ENCODE data around the gene DLX5.
"Not testable (repeated sequence)": the region's sequence is repeated elsewhere in the genome, so short reads cannot be mapped to it uniquely, and the experiment has no call there.

DLX5 gene

DNA sequence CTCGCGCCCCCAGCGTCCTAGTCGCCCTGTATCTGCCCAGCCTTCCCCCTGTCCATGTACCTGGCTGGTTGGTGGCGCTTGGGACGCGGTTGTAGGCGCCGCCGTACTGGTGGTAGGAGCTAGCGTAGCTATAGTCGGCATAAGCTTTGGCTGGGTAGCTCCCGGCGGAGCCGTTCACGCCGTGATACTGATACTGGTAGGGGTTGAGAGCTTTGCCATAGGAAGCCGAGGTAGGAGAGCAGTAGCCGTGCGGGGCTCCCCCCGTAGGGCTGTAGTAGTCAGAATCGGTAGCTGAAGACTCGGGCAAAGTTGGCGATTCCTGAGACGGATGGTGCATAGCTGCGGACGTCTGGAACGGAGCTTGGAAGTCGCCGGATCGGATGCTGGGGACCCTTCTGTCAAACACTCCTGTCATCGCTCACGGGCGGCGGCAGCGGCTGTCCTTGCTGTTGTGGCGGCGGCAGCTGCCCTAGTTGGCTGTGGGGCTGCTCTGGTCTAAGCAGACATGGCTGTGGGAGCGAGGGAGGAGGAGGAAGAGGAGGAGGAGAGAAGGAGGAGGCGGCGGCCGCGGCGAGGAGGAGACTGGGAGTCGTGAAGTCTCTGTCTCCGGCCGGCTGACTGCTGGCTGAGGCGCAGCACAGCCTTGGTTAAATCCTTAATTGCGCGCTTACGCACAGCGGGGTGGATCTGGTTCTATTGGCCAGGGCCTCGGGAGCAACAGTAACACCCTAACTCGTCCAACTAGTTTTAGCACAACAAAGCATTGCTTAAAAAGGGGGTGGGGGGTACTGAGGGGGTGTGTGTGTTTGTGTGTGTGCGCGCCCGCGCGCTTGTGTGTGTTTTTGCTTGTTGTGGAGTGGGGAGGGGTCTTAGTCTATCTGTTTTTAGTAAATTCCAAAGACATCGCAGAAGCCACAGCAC is at the start of gene DLX5:
DLX5 (minus strand) TSS at position 623 of the 921 bp plus-strand sequence; CDS start at position 415, 208 bp downstream.
- peak; percentile 75 for DNase-seq (ENCODE audit: low spot score)

DNA sequence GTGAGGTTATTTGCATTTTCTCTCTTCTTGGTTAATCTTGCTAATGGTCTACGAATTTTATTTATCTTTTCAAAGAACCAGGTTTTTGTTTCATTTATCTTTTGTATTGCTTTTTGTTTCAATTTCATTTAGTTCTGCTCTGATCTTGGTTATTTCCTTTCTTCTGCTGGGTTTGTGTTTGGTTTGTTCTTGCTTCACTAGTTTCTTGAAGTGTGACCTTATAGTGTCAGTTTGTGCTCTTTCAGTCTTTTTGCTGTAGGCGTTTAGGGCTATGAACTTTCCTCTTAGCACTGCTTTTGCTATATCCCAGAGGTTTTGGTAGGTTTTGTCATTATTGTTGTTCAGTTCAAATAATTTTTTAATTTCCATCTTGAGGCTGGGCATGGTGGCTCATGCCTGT is 47.4 kb upstream of the DLX5 start:
- DNase-seq (ENCODE audit: low spot score) = not testable (repeated sequence)

DNA sequence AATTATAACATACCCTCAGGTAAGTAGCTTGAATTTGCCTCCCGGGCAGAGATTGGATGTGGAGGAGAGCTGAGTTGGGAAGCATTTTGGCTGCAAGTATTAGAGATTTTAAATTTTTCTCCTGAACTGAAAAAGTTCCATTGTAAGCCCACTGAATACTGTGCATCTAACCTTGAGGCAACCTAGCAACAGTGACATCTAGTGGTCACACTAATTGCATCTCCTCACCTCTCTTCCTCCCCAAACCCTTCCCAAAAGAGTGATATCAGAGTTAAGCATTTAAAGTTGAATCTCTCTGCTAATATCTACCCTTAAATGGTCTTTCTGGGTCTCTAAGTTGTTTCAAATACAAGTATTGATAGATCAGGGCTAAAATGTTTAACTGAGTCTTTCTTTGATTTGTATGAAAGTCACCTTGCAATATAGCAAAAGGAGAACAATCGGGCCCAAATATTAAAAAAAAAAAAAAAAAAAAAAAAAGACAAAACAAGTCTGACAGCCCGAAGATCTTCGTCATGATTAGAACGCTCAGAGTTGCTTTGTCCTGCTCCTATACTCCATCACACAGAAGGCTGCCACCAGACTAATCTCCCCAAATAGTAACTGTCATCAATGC is 40.4 kb upstream of the DLX5 start:
- peak; percentile 62 for DNase-seq (ENCODE audit: low spot score)

DNA sequence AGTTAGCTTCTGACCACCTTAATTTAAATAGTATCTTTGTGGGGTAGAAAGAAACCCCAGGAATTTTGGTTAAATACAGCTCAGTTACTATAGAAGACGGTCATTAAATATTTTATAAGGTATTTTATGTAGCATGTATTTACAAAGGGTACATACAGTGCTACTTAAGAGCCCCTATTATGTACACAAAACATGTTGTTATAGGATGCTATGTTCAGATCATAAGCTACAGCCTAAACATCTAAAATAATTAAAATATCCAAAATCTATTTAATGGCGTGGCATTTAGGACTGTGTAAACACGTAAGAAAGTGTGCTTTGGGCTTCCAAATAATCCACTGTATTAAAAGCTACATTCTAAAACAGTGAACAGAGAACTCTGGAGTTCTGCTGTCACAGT is 39.4 kb upstream of the DLX5 start:
- no peak for DNase-seq (ENCODE audit: low spot score)

DNA sequence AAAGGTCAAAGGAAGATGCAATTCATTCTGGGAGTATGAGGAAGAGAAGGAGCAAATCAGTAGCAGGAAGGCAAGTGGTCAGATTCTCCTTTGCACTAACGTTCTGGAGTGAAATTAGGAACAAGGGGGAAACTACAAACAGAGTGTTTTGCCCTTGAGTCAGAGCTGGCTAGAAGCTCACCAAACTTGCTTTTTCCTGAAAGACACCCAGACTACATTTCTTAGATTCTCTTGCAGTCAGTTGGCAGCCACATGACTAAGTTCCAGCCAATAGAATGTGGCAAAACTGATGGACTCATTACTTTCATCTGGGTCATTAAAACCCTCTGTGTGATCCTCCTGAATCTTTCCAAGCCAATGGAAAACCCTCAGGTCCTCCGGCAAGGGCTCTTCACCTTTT is 18.6 kb upstream of the DLX5 start:
- no peak for DNase-seq (ENCODE audit: low spot score)

DNA sequence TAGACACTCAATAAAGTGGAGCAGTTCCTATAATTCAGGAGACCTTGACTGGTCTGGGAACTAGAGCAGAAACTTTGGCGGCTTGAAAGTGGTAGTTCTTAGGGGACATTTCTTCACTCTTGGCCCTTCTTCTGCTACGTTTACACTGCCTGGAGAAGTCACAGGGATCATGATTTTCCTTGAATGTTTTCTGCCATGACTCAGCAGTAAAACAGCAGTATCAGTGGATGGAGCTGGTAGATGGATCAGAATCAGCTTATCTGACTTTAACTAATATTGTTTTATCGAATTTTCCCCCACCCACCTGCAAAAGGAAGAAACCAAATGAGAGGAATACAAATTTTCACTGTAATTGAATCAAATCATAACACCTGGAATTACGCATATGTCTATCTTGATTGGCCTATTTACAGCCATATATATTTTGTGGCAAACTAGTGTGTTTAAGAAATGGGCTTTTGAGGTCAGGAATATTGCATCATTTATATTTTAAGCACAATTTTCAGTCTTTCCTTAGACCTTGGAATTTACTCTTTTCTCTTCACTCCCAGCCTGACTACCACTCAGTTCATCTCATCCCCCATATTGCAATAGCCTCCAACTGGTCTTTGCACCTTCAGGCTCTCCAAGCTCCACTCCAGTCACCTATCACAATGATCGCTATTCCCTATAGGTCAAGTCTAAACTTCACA is 14.9 kb upstream of the DLX5 start:
- DNase-seq (ENCODE audit: low spot score) = no peak

DNA sequence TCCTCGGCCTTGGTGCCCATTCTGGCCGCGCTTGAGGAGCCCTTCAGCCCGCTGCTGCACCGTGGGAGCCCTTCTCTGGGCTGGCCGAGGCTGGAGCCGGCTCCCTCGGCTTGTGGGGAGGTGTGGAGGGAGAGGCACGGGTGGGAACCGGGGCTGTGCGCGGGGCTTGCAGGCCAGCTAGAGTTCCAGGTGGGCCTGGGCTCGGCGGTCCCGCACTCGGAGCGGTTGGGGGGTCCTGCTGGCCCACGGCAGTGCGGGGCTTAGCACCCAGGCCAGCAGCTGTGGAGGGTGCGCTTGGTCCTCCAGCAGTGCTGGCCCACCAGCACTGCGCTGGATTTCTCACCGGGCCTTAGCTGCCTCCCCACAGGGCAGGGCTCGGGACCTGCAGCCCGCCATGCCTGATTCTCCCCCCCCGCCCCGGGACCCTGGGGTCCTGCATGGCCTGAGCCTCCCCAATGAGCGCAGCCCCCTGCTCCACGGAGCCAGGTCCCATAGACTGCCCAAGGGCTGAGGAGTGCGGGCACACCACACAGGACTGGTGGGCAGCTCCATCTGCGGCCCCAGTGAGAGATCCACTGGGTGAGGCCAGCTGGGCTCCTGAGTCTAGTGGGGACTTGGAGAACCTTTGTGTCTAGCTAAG is 9.7 kb upstream of the DLX5 start:
- DNase-seq (ENCODE audit: low spot score) = not testable (repeated sequence)

DNA sequence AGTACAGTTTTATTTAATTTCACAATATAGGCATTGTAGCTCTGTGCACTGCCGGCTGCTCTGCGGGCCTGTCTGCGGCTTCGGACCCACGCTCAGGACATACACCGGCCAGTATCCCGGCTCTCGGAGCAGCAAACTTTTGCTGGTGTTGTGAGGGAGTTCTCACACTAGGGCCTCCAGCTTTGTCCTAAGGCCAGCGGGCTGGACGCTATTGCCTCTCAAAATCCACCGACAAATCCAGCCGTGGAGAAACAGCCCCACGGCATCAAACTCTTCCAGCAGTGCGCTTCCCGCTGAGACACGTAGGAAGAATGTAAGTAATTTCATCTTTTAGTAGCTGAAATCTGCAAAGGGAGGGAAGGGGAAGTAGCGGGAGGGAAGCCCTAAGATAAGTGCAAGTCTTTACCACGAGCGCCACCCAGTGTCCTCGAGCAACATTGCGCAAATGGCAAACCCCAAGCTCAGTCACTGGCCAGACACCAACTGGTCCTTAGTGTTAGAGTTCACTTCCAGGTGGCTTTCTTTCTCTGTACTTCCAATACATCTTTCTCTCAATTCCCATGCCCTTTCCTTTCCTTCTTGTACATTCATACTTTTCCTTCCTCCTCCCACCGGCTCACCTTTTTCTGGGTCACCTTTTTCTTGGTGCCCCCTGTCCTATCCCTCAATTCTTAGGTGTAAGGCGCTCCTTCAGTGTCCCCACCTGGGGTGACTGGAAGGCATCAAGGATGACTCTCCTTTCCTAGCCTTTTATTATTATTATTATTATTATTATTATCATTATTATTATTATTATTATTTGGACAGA is 3.0 kb upstream of the DLX5 start:
- DNase-seq (ENCODE audit: low spot score) = peak; percentile 79

DNA sequence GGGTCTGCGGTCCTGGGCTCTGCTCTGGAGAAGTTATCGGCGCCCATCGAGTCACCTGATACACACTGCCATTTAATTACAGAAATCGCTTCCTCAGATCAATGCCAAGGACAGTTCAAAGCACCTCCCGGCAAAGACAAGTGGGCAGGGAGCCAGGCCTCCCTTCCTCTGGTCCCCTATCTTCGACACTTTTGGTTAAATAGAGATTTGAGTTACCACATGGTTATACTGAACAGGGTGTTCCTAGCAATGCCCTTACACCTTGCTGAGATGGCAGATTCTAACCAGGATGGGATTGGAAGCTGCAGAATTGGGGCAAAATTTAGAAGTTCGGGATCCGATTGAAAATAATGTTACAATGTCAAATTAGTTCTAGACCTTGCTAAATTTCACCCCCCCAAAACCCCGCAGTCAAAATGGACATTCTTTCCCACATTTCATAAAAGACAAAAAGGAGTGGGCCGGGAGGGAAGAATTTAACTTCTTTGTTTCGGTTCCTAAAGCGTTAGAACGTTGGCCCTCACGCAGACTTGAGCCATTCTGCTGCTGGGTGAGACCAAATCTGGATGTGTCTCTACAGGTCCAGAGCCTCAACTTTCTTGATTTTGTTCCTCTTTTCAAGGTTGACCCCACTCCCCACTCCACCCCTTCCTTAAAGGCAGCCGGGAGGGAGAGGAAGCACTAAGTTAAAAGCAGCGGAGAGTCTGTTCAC is 2.2 kb upstream of the DLX5 start:
- no peak for DNase-seq (ENCODE audit: low spot score)

DNA sequence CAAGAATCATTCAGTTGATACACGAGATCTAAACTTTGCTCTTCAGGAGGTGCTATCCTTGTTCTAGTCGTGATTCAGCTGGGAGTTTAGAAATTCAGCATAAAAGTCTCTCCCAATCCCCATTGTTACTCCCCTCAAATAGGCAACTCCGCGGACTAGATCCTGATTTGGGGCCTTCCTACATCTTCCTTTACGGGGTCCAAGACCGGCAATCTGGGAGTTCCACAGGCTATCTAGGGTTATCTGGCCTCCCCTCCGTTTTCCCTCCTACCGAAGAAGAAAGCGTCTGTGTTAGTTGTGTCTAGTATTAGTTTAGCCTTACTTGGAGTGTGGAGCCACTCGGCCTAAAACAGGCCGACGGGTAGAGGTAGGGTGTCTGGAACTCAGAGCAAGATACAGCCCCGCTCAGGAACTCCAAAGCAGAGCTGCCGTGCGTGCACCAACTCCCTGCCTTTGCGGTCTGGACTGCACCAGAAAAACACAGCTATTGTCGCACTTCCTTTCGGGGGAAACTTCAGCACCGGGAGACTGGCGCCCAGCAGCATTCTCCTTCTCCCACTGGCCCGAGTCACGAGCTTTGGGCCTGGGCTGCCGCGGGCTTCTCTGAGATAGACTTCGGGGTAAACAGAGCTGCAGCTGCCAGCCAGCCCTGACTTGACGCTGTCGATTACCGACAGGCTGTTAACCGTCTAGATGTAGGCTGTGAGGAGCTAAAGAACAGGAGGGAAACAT is 1.5 kb upstream of the DLX5 start:
- DNase-seq (ENCODE audit: low spot score) = no peak

DNA sequence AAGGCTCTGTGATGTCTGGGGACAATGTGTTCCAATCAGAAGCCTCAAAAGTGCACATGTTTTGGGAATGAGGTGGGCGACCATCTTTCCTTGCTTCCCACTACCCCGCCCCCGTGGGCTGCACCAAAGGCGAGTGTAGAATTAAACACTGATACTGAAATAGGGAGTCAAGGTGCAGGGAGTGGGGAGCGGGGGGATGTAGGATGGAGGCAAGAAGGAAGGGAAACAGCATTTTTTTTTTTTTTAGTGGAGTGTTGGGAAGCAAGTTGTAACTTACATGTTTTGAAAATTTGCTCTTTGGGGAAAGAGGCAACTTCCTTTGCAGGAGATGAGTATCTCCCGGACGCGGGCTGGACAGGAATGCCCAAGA is 484 bp upstream of the DLX5 start:
- DNase-seq (ENCODE audit: low spot score) = no peak

DNA sequence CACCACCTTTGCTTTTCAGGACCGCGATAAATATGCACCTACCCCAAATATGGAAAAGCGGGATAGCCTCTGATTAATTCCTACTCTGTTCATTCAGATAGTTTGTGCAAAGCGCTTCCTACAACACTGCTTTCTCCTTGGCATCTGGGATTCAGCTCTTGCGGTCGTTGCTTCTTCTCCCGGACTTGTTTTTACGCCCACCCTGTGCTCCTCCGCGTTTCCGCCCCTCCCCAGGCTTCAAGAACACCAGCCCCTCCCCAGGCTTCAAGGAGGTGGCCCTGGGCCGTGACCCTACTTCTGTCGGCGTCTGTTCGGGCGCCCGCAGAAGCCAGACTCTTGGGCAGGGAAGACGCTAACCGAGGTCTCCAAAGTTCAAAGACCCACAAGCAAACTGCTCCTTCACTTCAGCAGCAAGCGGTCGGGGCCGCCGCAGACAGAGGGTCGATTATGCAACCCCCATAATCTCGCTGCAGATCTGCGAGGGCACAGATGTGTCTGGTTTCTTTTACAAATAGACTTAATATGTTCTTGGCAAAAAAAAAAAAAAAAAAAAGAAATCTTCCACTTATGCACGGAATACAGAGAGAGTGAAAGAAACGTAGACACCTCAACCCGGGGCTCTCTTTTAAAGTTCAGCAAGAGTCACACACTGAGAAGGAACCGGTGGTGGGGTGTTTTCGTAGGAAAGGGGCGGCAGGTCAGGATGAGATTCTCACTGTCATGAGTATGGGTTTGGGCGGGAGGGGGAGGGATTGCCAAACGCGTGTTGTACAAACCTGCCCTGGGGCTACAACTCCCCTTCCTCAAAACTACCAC is 1.9 kb downstream of the DLX5 start:
- DNase-seq (ENCODE audit: low spot score) = no peak

DNA sequence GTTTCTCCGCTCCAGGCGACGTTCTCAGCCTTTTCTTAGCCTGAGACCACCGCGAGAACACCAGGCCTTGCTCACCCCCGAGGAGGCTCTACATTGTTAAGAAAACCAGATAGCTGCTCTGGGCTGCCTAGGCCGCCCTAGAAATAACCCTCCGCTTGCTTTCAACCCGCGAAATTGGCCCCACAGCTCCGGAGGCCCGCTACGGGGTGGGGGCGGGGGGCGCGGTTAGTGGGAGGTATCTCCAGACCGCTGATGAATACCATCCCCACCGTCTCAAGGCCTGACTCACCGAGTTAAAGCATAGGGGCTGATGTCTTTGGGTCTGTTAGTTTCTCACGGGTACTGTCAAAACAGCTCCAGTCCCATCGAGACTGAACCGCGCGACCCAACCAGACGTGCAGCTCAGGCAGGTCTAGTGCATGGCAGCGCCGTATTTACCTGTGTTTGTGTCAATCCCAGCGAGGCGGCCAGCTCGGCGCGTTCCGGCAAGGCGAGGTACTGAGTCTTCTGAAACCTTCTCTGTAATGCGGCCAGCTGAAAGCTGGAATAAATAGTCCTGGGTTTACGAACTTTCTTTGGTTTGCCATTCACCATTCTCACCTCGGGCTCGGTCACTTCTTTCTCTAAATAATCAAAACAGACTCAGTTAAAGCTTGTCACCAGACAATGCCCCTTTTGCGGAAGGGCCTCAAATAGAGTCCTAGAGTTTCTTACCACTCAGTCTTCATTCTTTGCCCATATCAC is 2.7 kb downstream of the DLX5 start:
- no peak for DNase-seq (ENCODE audit: low spot score)

DNA sequence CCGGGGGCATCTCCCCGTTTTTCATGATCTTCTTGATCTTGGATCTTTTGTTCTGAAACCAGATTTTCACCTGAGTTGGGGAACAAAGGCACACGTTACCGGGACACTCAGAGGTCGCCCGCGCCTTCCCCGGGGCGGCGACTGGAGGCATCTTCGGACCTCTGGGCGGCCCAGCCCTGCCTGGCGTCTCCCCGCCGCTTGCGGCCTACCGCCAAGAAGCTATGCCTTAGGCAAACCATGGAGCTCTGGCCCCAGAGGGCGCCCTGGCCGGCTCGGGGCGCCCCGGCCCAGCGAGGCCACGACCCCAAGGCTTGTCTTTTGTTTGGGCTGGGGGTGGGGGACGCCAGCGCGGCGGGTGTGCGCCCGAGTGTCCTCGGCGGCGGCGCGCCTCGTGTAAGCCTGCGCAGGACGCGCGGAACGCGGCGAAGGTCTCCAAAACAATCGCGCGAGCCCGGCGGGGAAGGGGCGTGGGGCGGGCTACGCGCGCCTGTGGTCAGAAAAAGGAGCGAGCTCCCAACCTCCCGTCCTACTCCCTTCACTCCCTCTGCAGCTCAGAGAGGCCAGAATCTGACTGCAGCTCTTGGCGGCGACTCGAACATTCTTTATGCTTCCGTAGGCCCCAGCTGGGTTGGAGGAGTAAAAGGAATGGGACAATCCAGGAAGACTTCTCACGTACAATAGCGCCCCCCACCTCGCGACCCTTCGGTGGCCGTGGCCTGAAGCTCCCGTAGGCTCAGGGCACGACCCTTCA is 3.5 kb downstream of the DLX5 start:
- no peak for DNase-seq (ENCODE audit: low spot score)

DNA sequence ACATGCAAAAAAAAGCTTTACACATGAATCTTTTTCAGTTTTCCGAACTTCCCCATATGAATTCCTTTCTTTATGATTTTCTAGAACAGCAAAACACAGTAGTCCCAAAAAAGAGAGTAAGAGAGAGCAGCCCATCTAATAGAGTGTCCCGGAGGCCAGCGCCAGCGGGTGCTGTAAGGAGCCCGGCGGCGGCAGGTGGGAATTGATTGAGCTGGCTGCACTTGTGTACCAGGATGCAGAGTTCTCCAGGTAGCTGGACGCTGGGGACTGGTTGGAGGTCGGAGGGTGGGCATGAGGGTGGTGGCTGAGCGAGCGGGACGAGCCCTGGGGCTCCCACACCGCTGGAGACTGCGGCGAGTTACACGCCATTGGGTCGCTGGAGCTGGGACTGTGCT is 4.0 kb downstream of the DLX5 start:
- DNase-seq (ENCODE audit: low spot score) = no peak

DNA sequence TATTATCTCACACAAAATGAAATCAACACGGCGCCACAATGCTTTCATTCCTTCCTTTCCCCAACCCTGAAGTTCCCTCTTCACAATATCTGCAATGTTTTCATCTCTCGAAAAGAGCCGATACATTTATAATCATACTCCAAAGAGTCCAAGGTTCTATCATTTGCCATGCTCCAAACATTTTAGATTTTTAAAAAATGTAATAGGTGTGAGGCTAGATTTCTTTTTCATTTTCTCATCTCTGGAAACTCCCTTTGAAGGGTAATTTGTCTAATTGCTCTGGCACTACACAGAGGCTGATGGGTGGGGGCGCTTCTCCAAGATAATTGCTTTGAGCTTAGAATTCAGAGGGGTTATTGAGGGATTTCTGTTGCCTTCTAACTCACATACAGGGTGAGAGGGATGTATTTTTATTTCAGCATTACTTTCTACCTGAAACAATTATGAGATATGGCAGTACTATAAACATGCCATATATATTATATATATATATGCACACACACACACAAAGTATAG is 4.9 kb downstream of the DLX5 start:
- DNase-seq (ENCODE audit: low spot score) = no peak

DNA sequence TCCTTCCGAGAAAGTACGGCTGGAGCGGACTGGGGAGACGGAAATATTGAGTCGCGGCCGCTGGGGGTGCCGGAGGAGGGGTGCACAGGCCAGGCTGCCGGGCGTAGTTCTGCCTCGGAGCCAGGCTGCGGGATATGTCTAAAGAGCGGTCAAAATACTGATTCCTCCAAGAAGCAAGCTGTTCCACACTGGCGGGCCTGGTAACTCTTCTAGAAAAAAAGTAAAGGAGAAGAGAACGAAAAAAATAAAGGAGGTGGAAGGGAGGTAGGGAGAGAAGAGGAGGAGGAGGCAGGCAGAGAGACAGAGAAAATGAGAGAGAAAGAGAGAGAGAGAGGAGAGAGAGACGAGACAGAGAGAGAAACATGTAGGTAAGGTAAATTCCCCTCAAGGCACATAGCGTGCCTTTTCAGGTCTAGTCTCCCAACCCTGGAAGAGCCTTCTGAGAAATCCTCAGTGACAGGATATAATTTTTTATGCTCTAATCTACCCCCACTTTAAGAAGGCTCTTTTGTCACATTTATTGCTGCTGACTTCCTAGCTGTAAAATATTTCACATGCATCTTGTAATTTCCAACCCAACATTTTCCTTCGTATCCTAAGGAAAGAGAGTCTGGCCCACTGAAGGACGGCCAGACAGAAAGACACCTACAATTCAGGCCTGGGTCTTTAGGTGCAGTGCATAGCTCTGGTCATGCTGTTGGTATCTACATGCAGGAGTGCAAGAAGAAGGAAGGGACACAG is 5.7 kb downstream of the DLX5 start:
- no peak for DNase-seq (ENCODE audit: low spot score)
